SU-DHL-6 (cell line): ENCODE results near the gene TRAPPC4.

Experiments
- H2AFZ ChIP-seq: fragments of 200-600 bp; sonication (generic); 2 replicates; pipeline ENCODE4 v1.6.1; 2014; ENCODE audit warnings: low read depth, mild to moderate bottlenecking, moderate library complexity, mixed read lengths, antibody characterized with exemption, low read length; ENCODE audit not compliant: severe bottlenecking
- H3F3A ChIP-seq: fragments of 200-600 bp; shearing (Covaris generic); 2 replicates; pipeline ENCODE4 v1.6.0; 2016; ENCODE audit warnings: antibody characterized with exemption, mild to moderate bottlenecking; ENCODE audit not compliant: insufficient read depth
- H3K27ac ChIP-seq: fragments of 200-600 bp; sonication (generic); 2 replicates; pipeline ENCODE4 v1.5.1; 2016; ENCODE audit warnings: low read depth, mild to moderate bottlenecking, low read length, moderate library complexity, mixed read lengths
- H3K27me3 ChIP-seq: fragments of 200-600 bp; sonication (generic), shearing (Covaris generic); 2 replicates; pipeline ENCODE4 v1.6.0; 2014; ENCODE audit warnings: mild to moderate bottlenecking, low read length
- H3K36me3 ChIP-seq: fragments of 200-600 bp; sonication (generic); 2 replicates; pipeline ENCODE4 v1.6.1; 2014; ENCODE audit warnings: mild to moderate bottlenecking, low read length, mixed read lengths
- H3K4me2 ChIP-seq: fragments of 300-600, 200-600 bp; shearing (Covaris generic), sonication (generic); 2 replicates; pipeline ENCODE4 v1.6.0; 2014; ENCODE audit warnings: low read length, low read depth, mild to moderate bottlenecking; ENCODE audit not compliant: poor library complexity, severe bottlenecking
- H3K4me3 ChIP-seq: fragments of 200-600 bp; sonication (generic); 2 replicates; pipeline ENCODE4 v1.5.1; 2014; ENCODE audit warnings: antibody characterized with exemption, low read length, mild to moderate bottlenecking, mixed read lengths; ENCODE audit not compliant: insufficient read depth, poor library complexity, severe bottlenecking
- H3K79me2 ChIP-seq: fragments of 200-600 bp; sonication (generic); 2 replicates; pipeline ENCODE4 v1.6.1; 2014; ENCODE audit warnings: mild to moderate bottlenecking, low read length, moderate library complexity; ENCODE audit not compliant: insufficient read depth
- H3K9ac ChIP-seq: fragments of 200-600 bp; sonication (generic); 2 replicates; pipeline ENCODE4 v1.7.0; 2014; ENCODE audit warnings: mild to moderate bottlenecking, low read length
- H3K9me2 ChIP-seq: fragments of 200-600 bp; sonication (generic); replicated peaks from 2 replicates; pipeline ENCODE4 v1.6.1; 2014; ENCODE audit warnings: low read length; ENCODE audit not compliant: insufficient read depth
- H3K9me3 ChIP-seq: fragments of 200-600 bp; sonication (generic); 2 replicates; pipeline ENCODE4 v1.6.1; 2014; ENCODE audit warnings: low read length, mixed read lengths; ENCODE audit not compliant: insufficient read depth
- H4K20me1 ChIP-seq: fragments of 200-600 bp; sonication (generic); 2 replicates; pipeline ENCODE4 v1.6.1; 2014; ENCODE audit warnings: low read depth, mild to moderate bottlenecking, antibody characterized with exemption, low read length, moderate library complexity, mixed read lengths
- CTCF ChIP-seq: fragments of 200-600 bp; sonication (generic); IDR thresholded peaks from one replicate; pipeline ENCODE4 v1.5.1; 2017; ENCODE audit warnings: antibody characterized with exemption, mild to moderate bottlenecking, low read length, moderate library complexity; ENCODE audit not compliant: insufficient read depth, poor library complexity, severe bottlenecking
- EZH2phosphoT487 ChIP-seq: fragments of 200-600 bp; sonication (generic), shearing (Covaris generic); conservative IDR thresholded peaks from 2 replicates; pipeline ENCODE4 v1.6.1; 2018; ENCODE audit warnings: mild to moderate bottlenecking, antibody characterized with exemption, low read length, moderate library complexity, mixed read lengths

The TRAPPC4 gene

GRCh38 chr11:119046489-119046888 is 27.9 kb downstream of the TRAPPC4 start:
- H3K27ac ChIP-seq = no peak overlapping the region
- H3K4me2 ChIP-seq = no peak overlapping the region
- no peak overlapping the region for H2AFZ ChIP-seq
- no peaks in the 10 kb centered on the region for H3K27me3 ChIP-seq
- H3K9ac ChIP-seq = no peak overlapping the region
- H3K79me2 ChIP-seq = no peaks in the 10 kb centered on the region
- H4K20me1 ChIP-seq = no peaks in the 10 kb centered on the region
- no peaks in the 10 kb centered on the region for H3K9me3 ChIP-seq
- no peaks in the 10 kb centered on the region for H3K9me2 ChIP-seq
- H3K4me3 ChIP-seq = no peak overlapping the region
- TF ChIP-seq EZH2phosphoT487 (no peak), CTCF (no peak)
- peaks cover 5% of the 10 kb centered on the region; the same call in 1 of the 2 replicates for H3F3A ChIP-seq
- 0 out of 2 replicates have a peak, but pooled peaks cover 2% of the 10 kb centered on the region for H3K36me3 ChIP-seq

GRCh38 chr11:119047205-119047604 is 28.6 kb downstream of the TRAPPC4 start:
- Histone ChIP-seq H3F3A (peaks cover 3% of the 10 kb centered on the region; the same call in 1 of the 2 replicates), H3K4me3 (no peak overlapping the region), H3K27ac (no peak overlapping the region), H4K20me1 (no peaks in the 10 kb centered on the region), H3K9me2 (no peaks in the 10 kb centered on the region), H3K9ac (no peak overlapping the region), H3K27me3 (no peaks in the 10 kb centered on the region), H3K4me2 (no peak overlapping the region), H3K79me2 (no peaks in the 10 kb centered on the region), H2AFZ (no peak overlapping the region), H3K9me3 (no peaks in the 10 kb centered on the region), H3K36me3 (0 out of 2 replicates have a peak, but pooled peaks cover 2% of the 10 kb centered on the region)
- no peak for TF ChIP-seq CTCF
- TF ChIP-seq EZH2phosphoT487 = no peak

- Histone ChIP-seq H3F3A (no peaks in the 10 kb centered on the region; the same call in 1 of the 2 replicates), H3K36me3 (0 out of 2 replicates have a peak, but pooled peaks cover 2% of the 10 kb centered on the region)
Observed at GRCh38 chr11:119048644-119049043, 30.1 kb downstream of the TRAPPC4 start.

More at GRCh38 chr11:119048644-119049043, 30.1 kb downstream of the TRAPPC4 start:
- Histone ChIP-seq H3K4me2 (no peak overlapping the region), H4K20me1 (no peaks in the 10 kb centered on the region), H3K9me3 (no peaks in the 10 kb centered on the region), H3K79me2 (no peaks in the 10 kb centered on the region), H3K9ac (no peak overlapping the region), H3K4me3 (no peak overlapping the region), H3K27me3 (no peaks in the 10 kb centered on the region), H2AFZ (no peak overlapping the region), H3K27ac (no peak overlapping the region), H3K9me2 (no peaks in the 10 kb centered on the region)
- TF ChIP-seq CTCF (no peak), EZH2phosphoT487 (no peak)
